SK-N-DZ (cell line): ENCODE results near the gene KDR.

Source experiments
- DNase-seq: peaks from one replicate; pipeline ENCODE4 v3.0.0-alpha.2; 2015; ENCODE audit warnings: low spot score

Gene KDR

DNA sequence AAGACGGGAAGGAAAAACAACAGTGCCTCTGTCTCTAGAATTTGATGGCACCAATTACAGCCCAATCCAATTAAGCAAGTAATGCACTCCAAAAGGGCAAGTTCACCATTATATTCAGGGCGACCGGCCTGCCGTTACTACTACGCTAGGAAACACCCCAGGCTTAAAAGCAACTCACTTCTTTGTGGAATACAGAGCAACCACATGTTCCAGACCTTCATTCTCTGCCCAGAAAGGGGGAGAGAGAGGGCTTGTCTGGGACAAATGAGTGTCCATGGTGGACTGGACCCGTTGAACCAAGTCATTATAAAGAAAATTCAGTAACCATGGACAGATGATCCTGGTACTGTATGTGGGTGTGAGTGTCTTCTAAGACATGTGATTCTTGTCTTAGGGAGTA, 1.6 kb downstream of the KDR start:
- no peak for DNase-seq

- DNase-seq, result no peak
Measured at GRCh38 chr4:55122235-55122634, 3.2 kb downstream of the KDR start.

- no peak for DNase-seq
Measured at GRCh38 chr4:55121246-55121645, 4.1 kb downstream of the KDR start.

- DNase-seq, result no peak
Measured at GRCh38 chr4:55118397-55118796, 7.0 kb downstream of the KDR start.

DNA sequence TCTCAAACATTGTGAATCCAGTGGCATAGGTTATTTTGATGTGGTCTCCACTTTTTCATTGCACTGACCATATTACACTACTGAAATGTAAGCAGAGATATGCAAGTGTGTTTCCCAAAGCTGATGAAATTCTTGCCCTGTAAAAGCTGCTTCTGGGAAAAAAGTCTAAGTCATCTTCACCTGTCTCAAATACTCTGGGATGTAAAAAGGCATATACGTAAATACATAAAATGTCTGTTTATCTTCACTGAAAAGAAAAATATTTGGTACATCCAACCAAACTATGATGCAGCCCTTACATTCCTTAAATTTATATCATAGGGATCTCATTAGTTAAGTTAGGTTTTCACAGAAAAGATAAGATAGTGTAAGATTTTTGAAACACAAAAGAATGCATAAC, 7.9 kb downstream of the KDR start:
- DNase-seq, result no peak

GRCh38 chr4:55116450-55116849, 8.9 kb downstream of the KDR start:
- no peak for DNase-seq

GRCh38 chr4:55111601-55112000, 13.8 kb downstream of the KDR start:
- DNase-seq, result no peak

GRCh38 chr4:55110131-55110530, 15.3 kb downstream of the KDR start:
- no peak for DNase-seq

GRCh38 chr4:55107054-55107453, 18.3 kb downstream of the KDR start:
- no peak for DNase-seq

GRCh38 chr4:55103224-55103623, 22.2 kb downstream of the KDR start:
- no peak for DNase-seq

- no peak for DNase-seq
Measured at GRCh38 chr4:55099816-55100215, 25.6 kb downstream of the KDR start.

DNA sequence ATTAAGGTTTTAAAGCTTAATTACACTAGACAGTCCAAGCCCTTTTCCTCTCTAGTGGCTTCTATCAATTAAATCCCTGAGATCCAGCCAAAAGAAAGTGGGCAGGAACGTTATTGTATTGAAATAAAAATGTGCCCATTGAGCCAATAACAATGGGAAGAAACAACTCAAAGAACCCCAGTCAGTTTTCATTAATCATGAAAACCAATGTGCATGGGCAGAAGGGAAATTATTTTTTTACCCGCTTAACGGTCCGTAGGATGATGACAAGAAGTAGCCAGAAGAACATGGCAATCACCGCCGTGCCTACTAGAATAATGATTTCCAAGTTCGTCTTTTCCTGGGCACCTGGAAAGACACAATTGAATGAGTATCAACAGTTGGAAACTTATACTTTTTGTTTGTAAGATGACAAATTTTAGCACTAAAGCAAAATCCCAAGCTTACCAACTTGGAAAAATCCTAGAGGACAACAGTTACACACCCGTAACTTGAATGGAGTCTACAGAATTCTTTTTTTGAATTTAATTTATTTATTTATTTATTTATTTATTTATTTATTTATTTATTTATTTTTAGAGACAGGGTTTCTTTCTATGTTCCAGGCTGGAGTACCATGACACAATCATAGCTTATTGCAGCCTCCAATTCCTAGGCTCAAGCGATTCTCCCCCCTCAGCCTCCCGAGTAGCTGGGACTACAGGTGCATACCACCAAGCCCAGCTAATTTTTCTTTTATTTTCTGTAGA, 26.8 kb downstream of the KDR start:
- no peak for DNase-seq

GRCh38 chr4:55096619-55097018, 28.8 kb downstream of the KDR start:
- no peak for DNase-seq

- DNase-seq, result no peak
Measured at GRCh38 chr4:55096045-55096444, 29.4 kb downstream of the KDR start.

DNA sequence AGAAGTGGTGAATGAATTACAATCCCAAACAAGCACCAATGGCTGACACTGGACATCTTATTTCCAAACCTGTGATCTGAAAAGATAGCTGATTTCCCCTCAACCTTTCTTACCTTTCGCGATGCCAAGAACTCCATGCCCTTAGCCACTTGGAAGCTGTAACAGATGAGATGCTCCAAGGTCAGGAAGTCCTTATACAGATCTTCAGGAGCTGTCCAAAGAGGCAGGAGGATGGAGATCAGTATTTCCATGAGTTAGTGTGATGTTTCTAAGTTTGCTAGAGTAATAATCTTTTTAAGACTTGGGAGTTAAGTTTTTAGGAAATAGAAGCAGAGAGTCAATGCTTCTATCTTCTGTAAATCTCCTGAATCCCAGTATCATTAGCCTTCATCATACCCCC, 32.9 kb downstream of the KDR start:
- DNase-seq, result no peak

DNA sequence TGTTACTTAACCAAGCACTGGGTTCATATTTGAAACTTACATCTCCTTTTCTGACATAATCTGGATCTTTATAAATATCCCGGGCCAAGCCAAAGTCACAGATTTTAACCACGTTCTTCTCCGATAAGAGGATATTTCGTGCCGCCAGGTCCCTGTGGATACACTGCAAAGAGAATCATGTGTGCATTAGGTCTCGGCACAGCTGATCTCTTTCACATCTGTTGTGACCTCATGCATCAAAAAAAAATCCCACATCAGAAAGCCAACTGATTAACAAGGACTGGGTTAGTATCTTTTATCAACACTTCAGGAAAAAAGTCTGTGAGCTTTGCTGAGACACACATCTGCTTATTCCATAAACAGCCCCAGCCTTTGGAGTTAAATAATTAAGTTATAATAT, 35.5 kb downstream of the KDR start:
- no peak for DNase-seq

- DNase-seq, result no peak
Measured at GRCh38 chr4:55087913-55088260, 37.5 kb downstream of the KDR start.

- DNase-seq, result no peak
Measured at GRCh38 chr4:55087009-55087912, 38.1 kb downstream of the KDR start.

GRCh38 chr4:55086578-55086977, 38.8 kb downstream of the KDR start:
- no peak for DNase-seq

- DNase-seq, result no peak
Measured at GRCh38 chr4:55083735-55084134, 41.7 kb downstream of the KDR start.

GRCh38 chr4:55082756-55083155, 42.6 kb downstream of the KDR start:
- no peak for DNase-seq

GRCh38 chr4:55080174-55080865, 45.1 kb downstream of the KDR start:
- no peak for DNase-seq
